Transverse colon (tissue), 4 donors: ENCODE data around the gene UAP1L1.

Experiments
- CTCF ChIP-seq, 5 experiments: fragments of 200-600 bp in 3 of 5; fragments of 450-650 bp in 2 of 5; sonication (generic) in 3 of 5; IDR thresholded peaks; 1 replicate in 2 of 5; 2 replicates in 3 of 5; pipeline ENCODE4 v1.5.1; 2016 to 2017; ENCODE audit warnings: antibody characterized with exemption in 5 of 5, inconsistent platforms in 3 of 5, mild to moderate bottlenecking in 2 of 5, moderate library complexity in 1 of 5
- EP300 ChIP-seq: sonication (generic); formaldehyde crosslinking; IDR thresholded peaks from one replicate; pipeline ENCODE4 v1.6.1; 2017; ENCODE audit warnings: antibody characterized with exemption, low read depth
- POLR2A ChIP-seq: fragments of 450-650 bp; IDR thresholded peaks from one replicate; pipeline ENCODE4 v1.6.1; 2016; ENCODE audit warnings: antibody characterized with exemption, mild to moderate bottlenecking, moderate library complexity
- POLR2AphosphoS5 ChIP-seq, 3 donors: sonication (generic); formaldehyde crosslinking; IDR thresholded peaks; one replicate each; pipeline ENCODE4 v1.6.1; 2016; ENCODE audit warnings: antibody characterized with exemption in 3 of 3

DNA sequence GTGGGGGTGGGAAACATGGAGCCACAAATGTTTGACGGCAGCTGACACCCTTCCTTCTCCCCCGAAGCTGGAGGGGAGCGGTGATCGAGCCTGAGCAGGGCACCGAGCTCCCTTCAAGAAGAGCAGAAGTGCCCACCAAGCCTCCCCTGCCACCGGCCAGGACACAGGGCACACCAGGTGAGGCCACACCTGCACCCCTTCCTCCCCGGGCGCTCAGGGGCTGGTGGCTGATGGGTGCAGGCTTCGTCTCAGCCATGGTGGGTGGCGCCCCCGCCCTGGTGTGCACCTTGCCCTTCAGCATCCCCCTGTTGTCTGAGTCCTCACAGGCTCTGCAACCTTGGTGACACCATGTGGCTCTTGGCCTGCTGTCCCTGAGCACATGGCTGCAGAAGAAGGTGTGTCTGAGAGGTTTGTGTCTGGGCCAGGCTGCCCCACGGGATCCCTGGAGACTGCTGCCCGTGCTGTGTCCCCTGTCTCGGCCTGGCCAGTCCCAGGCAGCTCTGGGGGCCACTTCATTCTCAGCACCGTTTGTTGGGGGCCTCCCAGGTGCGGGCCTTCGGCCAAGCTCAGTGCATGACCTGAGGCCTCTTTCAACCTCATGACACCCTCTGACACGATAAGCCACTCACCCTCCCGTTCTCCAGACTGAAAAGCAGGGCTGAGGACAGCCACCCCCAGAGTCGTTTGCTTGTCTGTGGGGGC, 20.6 kb downstream of the UAP1L1 start:
- TF ChIP-seq POLR2A (no peak), CTCF (IDR thresholded peaks at IDR 0.05) (no peak), POLR2AphosphoS5 (IDR thresholded peaks at IDR 0.05) (no peak), EP300 (no peak)
